Suppressor macrophage treated with lipopolysaccharide for 1 hour (primary cell): ENCODE measurements around the gene MAP4K4.
A peak's percentile ranks its signal among the peaks of the same experiment; 100 is the strongest.

Experiments
- DNase-seq, 3 donors: peaks; one replicate each; pipeline ENCODE4 v3.0.0-alpha.2; 2020 to 2022

MAP4K4 gene

DNA sequence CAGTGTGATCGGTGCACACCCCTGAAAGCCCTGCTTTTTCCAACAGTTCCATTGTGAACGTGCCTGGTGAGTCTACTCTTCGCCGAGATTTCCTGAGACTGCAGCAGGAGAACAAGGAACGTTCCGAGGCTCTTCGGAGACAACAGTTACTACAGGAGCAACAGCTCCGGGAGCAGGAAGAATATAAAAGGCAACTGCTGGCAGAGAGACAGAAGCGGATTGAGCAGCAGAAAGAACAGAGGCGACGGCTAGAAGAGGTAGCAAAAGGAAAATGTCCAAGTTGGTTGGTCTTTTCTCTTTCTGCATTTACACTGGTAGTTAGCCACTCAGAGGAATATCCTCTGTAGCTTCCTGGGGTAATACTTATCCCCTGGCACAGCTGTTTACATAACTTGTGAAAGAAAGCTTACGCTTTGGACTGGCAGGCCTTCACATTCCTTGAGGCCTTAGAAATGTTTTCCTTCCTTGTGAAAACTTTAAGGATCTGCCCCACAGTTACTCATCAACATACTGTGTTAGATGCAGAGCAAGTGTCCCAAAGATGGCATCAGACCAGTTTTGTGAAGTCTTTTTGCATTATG, 146.6 kb downstream of the MAP4K4 start:
- DNase-seq: no peak

DNA sequence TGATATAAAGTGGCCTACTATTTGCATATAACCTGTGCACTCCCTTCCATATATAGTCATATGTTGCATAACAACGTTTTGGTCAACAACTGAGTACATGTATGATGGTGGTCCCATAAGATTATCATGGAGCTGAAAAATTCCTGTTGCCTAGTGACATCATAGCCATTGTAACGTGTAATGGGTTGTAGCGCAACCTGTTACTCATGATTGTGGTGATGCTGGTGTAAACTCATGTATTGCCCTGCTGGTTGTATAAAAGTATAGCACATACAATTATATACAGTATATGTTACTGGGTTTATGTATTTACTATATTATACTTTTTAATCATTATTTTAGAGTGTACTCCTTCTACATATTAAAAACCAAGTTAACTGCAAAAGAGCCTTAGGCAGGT, 149.5 kb downstream of the MAP4K4 start:
- DNase-seq: peak in 1 of 3 donors; percentile 52

DNA sequence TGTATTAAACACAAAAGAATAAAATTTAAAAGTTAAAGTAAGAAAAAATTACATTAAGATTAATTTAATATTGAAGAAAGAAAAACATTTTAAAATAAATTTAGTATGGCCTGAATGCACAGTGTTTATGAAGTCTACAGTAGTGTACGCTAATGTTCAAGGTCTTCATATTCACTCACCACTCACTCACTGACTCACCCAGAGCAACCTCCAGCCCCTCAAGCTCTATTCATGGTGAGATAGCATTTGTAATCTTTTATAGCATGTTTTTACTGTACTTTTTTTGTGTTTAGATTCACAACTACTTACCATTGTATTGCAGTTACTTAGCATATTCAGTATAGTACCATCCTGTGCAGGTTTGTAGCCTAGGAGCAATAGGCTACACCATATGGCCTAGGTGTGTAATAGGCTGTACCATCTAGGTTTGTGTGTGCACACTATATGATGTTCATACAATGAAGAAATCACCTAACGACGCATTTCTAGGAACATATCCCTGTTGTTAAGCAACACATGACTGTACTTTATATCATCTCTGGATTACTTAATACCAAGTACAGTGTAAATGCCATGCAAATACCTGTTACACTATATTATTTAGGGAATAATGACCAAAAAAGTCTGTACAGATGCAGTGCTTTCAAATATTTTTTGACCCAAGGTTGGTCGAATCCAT, 150.3 kb downstream of the MAP4K4 start:
- DNase-seq: no peak

- no peak for DNase-seq
These were observed 151.4 kb downstream of the MAP4K4 start for GRCh38 chr2:101848769-101849410.

GRCh38 chr2:101850450-101850849, 152.9 kb downstream of the MAP4K4 start:
- DNase-seq: no peak

DNA sequence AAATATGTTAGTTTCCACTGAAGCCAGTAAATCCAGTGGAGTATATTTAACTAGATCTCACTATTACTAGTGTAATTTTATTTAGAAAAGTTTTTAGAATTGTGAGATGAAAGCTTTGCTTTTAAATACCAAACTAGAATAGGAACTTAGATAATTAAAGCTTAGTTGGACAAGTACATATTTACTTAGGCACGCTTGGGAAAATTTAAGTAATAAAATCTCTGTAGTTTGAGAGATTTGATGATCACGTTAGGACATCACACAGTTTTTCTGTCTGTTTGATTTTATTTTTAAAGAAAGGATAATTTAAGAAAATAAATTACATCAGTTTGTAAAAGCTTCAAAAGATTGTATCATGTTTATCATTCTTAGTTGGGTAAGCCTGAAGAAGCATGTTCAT, 153.5 kb downstream of the MAP4K4 start:
- no peak for DNase-seq

DNA sequence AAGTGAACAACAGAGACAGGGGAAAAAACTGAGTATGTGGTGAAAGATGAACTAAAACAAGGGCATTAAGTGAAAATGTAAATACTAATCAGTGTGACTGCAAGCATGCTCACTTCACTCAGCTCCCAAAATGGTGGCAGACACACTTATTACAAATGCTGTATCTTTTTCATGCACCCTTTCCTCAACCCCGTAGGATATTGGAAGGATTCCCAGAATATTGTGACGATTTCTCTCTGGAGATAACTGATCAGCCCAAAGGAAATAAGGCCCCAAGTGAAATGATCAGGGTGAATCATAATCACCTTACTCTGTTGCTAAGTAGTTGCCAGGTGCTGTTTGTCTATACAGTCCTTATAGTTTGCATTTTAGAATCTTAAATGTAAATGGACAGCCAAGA, 155.3 kb downstream of the MAP4K4 start:
- DNase-seq: no peak

GRCh38 chr2:101854877-101855276, 157.4 kb downstream of the MAP4K4 start:
- DNase-seq: no peak

- DNase-seq: no peak
These were observed 158.3 kb downstream of the MAP4K4 start for GRCh38 chr2:101855776-101856175.

DNA sequence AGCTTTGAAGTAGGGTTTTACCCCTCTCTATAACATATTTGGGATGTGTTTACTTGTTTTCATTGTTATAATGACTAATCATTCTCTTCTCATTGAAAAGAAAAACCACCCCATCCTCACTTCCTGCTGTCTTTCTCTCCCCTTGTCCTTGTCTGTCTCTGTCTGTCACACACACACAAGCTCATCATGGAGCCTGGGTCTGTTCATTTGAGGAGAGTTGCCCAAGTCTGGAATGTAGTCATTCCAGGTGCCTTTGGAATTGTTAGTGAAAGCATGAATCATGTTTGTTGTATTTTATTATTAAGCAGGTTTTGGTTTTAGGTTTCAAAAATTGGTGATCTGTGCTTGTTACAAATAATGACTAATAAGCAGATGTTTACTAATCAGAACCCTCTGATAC, 160.7 kb downstream of the MAP4K4 start:
- peak in 1 of 3 donors; percentile 36 for DNase-seq

DNA sequence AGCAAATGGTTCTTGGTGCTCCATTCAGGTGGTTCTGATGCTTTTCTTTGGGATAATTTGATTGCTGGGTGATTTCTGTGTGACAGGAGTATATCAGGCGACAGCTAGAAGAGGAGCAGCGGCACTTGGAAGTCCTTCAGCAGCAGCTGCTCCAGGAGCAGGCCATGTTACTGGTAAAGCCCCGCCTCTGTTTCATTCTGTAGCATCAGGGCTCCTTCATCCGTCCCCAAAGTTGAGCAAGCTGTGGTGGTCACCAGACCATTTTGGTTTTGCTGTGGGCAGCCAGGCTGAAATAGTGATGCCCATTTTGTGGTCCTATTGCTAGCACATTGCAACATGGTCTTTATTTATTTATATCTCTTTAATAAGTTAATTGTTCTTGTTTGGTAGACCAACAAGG, 161.4 kb downstream of the MAP4K4 start:
- DNase-seq: no peak

GRCh38 chr2:101859604-101860003, 162.1 kb downstream of the MAP4K4 start:
- DNase-seq: no peak

DNA sequence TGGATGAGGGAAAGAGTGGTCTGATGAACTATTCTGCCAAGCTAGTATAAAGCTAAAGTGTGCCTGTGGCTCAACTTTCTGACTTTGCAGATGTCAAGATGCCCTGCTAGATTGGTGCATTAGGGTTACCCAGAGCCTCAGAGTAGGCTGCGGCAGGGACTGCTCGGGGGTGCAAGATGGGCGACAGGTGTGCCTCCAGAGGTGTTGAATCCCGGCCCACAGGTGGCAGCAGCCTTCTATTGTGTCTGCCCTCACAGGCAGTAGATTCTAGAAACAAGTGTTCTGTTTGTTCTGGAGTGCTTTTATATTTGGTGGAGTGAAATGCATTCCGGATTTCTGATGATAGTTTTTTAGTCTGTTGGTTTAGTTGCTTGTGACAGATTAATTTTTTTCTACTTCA, 162.7 kb downstream of the MAP4K4 start:
- DNase-seq: no peak

DNA sequence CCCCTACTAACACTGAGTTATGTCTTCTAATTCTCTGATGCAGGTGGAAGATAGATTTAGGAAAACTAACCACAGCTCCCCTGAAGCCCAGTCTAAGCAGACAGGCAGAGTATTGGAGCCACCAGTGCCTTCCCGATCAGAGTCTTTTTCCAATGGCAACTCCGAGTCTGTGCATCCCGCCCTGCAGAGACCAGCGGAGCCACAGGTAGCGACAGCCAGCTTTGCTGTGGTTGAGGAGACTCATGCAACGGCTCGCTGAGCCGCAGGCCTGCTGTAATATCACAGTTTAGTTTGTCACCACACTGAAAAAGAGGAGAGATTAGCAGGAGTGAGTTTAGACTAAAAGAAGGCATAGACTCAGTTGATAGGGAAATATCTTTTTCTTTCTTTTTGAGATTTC, 163.3 kb downstream of the MAP4K4 start:
- DNase-seq: no peak

DNA sequence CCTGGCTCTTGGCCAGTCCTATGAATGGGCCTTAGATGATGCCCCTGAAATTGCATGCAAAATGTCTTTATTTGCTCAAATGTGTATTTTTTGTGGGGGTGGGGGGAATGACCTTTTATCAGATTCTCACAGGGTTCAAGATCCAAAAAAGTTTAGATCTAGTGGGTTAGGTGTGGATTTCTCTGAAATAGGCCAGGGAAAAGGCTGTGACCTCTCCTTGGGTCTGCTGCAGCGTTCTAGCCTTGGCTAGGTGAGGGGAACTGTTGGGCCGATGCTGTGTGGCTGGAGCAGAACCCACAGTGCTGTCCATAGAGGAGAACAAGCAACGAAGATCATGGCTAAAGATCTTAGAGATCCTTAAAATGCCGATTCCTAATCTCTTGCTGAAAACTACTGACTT, 163.9 kb downstream of the MAP4K4 start:
- DNase-seq: no peak

- no peak for DNase-seq
These were observed 166.0 kb downstream of the MAP4K4 start for GRCh38 chr2:101863534-101863933.

DNA sequence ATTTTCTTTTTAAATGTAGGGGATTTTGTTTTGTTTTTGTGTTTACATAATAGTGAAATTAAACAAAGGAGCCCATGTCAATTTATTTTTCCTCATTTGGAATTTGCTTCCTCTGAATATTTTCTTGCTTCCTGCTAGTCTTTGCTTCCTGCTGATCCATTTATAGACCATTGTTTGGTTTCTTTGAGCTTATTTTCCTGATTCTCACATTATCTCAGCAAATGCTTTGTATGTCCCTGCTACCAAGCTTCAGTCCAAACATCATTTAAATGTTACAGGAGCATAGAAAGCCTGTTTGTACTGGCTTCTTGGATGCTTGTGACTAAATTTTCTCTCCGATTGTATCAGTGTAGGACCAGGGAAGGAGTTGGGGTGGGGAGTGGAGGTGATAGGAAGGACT, 166.9 kb downstream of the MAP4K4 start:
- no peak for DNase-seq

GRCh38 chr2:101868525-101868924, 171.0 kb downstream of the MAP4K4 start:
- DNase-seq: no peak

DNA sequence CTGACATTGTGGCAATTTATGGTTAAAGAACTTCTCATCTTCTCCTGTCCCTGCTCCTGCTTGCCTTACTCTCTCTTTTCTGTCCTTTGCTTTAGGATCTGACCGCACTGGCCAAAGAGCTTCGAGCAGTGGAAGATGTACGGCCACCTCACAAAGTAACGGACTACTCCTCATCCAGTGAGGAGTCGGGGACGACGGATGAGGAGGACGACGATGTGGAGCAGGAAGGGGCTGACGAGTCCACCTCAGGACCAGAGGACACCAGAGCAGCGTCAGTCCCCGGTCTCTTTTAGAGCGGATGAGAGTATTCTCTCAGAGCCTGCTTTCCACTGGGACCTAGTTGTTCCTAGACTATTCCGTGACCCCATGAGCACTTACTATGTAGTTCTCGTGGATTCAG, 172.0 kb downstream of the MAP4K4 start:
- DNase-seq: no peak

DNA sequence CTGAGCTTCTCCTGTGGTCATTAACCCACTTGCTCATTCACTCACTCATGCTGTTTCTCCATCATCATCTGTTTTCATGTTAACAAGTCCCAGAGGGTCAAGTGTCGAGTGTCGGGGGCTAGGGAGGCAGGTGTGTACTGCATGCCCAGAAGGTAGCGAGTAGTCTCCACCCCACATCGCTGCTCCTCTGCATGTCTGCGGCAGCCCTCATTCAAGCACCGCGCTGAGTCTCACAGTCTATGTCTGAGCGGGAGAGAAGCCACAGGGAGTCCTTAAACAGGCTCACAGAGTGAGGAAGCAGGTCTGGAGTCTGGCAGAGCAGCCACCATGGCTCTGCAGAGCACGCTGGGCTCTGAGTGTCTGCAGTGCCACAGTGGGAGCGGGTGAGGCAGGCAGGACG, 172.9 kb downstream of the MAP4K4 start:
- no peak for DNase-seq

DNA sequence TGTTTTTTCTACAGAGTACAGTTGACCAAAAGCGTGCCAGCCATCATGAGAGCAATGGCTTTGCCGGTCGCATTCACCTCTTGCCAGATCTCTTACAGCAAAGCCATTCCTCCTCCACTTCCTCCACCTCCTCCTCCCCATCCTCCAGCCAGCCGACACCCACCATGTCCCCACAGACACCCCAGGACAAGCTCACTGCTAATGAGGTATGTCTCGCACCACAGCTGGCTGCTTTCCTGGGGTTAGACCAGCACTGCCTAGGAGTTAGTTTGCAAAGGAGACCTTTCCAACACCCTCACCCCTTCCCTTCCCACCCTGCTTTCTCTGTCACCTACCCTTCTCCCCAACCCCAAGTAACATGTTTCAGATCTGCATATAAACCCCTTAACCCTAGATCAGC, 174.0 kb downstream of the MAP4K4 start:
- DNase-seq: no peak

DNA sequence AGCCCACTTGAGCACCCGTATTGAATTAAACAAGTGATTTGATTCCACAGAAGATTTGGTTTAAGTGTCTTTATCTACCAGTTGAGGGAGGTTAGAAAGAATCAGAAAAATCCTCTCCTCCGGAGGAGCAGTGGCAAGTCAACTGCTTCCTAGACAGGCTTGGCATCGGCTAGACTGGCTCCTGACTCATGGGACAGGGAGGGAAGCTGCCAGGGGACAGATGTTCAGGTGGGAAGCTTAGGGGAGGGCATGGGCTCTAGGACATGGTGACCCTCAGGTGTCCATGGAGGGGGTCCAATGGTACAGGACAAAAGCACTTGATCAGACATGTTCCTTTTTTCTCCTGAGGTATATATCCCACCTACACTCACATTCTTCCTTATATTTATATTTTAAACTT, 175.0 kb downstream of the MAP4K4 start:
- DNase-seq: no peak

DNA sequence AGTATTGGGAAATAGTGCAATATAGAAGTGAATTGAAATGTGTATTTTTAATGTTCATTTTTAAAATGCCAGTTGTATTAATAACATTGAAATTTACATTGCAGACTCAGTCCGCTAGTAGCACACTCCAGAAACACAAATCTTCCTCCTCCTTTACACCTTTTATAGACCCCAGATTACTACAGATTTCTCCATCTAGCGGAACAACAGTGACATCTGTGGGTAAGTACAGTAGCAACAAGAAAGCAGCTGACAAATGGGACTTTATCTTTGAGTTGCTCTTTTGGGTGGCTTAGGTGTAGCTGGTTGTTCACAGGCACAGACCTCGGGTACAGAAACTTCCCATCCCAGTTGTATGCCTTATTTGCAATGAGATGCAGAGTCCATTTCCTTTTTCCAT, 176.0 kb downstream of the MAP4K4 start:
- no peak for DNase-seq

DNA sequence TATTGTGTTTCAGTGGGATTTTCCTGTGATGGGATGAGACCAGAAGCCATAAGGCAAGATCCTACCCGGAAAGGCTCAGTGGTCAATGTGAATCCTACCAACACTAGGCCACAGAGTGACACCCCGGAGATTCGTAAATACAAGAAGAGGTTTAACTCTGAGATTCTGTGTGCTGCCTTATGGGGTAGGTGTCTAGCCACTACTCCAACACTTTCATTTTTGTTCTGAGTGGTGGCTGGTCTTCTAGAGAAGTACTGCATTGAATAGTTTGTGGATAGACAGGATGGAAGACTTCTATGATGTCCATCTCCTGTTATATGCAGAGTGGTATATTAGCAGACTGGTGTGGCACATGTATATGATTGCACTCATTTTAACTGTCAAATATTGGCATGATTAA, 176.6 kb downstream of the MAP4K4 start:
- DNase-seq: no peak

DNA sequence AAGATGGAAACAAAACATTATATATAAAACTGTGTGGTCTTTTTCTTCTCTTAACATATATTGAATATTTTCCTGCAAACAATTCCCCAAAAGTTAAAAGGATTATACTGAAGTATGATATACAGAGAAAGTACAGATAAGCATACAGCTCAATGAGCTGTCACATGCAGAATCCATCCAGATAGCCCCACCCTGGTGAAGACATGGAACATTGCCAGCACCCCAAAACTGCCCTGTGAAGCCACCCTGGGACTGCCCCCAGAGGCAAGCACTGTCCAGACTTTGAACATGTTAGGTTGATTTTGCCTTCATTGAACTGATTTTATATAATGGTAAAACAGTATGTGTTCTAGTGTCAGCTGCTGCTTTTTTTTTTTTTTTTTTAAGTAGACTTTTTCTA, 182.0 kb downstream of the MAP4K4 start:
- no peak for DNase-seq
